Testis (tissue), 3 donors: ENCODE measurements around the gene FBXL12. TPM values are rescaled to one million over a fixed set of nuclear protein-coding genes. Genes with fewer than 3 reads are reported as not detected.

Experiments
- DNase-seq: peaks from one replicate; pipeline ENCODE4 v3.0.0-alpha.2; 2019
- H3K27ac ChIP-seq, 2 donors: fragments of 200-600 bp; sonication (generic); one replicate each; pipeline ENCODE4 v1.5.1; 2019
- H3K27me3 ChIP-seq: fragments of 200-600 bp; sonication (generic); one replicate; pipeline ENCODE4 v1.5.1; 2019
- H3K36me3 ChIP-seq: fragments of 200-600 bp; sonication (generic); one replicate; pipeline ENCODE4 v1.5.1; 2017; ENCODE audit warnings: low read depth; ENCODE audit errors: missing control alignments
- H3K4me1 ChIP-seq: fragments of 200-600 bp; sonication (generic); one replicate; pipeline ENCODE4 v1.5.1; 2019
- H3K4me3 ChIP-seq, 2 donors: fragments of 200-600 bp; sonication (generic); one replicate each; pipeline ENCODE4 v1.5.1; 2017 to 2019
- H3K9me3 ChIP-seq: fragments of 200-600 bp; sonication (generic); one replicate; pipeline ENCODE4 v1.5.1; 2017
- POLR2A ChIP-seq: fragments of 450-650 bp; IDR thresholded peaks from one replicate; pipeline ENCODE4 v1.6.1; 2017; ENCODE audit warnings: antibody characterized with exemption, mild to moderate bottlenecking, moderate library complexity
- WGBS, 2 donors: methylation state at CpG; one replicate each; pipeline ENCODE4 v1.1.5; 2018; 5-methylcytosine and 5-hydroxymethylcytosine counted together
- intact Hi-C: fragments of 100-400 bp; cut with DNase I; formaldehyde crosslinking; loops from one replicate; pipeline ENCODE4 v1.15.1; 2023; ENCODE audit warnings: low total_unique reads
- polyA plus RNA-seq: library from polyadenylated mRNA; stranded (reverse); fragments of 350-450 nt; fragmentation: Illumina TruSeq; extraction: RNeasy Lipid Tissue Mini Kit (QIAGEN cat#74804); gene quantifications from one replicate; pipeline ENCODE4 v1.2.3, GENCODE V29; 2014; ENCODE audit warnings: low read depth, low replicate concordance; ENCODE audit not compliant: insufficient read depth
- small RNA-seq, 2 donors: library from RNA; depleted of rRNA; stranded (forward); fragments of <200 nt; gene quantifications; one replicate each; pipeline ENCODE3, GENCODE V24; 2016
- total RNA-seq, 2 donors: library from RNA; depleted of rRNA; stranded (reverse); fragments of >200 nt; gene quantifications; one replicate each; pipeline ENCODE4 v1.2.3, GENCODE V29; 2016
- TF ChIP-seq, protein P1 (sequence below), 3 experiments: fragments of 450-650 bp in 2 of 3; fragments of 200-600 bp in 1 of 3; sonication (generic) in 1 of 3; IDR thresholded peaks; one replicate each; pipeline ENCODE4 v1.5.1; 2016 to 2019; ENCODE audit warnings: antibody characterized with exemption in 3 of 3, mild to moderate bottlenecking in 2 of 3, moderate library complexity in 1 of 3

FBXL12 gene
- total and polyA plus RNA-seq, 3 donors from 2014 or later: 24.7 to 42.6 (median 38.7) TPM

DNA sequence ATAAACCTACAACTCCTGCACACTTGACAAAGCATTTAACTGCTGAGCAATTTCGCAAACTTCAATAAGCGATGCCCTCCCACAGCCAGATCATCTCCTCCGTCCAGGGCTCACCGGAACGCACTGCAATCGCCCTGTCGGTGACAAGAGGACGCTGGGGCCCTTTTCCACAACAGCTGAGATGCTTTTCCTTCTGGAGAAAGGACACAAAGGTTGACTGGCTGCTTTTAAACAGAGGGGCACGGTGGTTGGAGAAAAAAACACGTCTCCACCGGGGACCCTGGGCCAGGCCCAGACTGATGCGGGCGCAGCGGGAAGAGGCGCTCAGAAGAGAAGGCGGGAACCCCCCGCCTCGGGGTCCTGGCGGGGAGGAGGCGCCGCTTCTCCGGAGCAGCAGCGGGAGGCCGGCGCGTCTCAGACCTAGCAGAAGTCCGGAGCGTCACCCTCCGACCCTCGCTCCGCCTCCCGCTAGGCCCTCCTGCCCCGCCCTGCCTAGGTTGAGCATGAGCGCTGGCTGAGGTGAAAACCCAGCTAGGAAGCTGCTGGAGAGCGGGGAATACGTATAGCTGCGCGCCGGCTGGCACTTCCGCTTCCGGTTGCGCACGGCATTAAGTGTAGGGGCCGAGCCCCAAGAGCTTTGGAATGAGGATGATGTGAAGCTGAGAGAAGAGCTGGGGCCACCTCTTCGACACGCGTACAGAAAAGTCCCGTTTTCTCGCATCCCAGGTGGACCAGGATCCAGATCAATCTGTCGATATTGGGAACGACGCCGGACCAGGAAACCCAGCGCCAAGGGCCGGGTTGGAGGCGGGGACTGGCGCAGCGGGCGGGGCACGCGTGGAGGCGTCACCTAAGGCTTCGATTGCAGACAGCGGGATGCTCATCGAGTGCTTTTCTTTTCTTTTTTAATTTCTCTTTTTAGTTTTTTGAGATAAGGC, 50.4 kb downstream of the FBXL12 start, which contains the start of gene ZNF846:
Gene ZNF846 (minus strand): TSS at position 564 of the 938 bp plus-strand sequence. CDS start 3,788 bp downstream, outside the sequence.
- no peaks in the 10 kb centered on the region for H3K27me3 ChIP-seq
- peak; percentile 95 for DNase-seq
- no peak for TF ChIP-seq POLR2A
- TF ChIP-seq, protein P1, sequence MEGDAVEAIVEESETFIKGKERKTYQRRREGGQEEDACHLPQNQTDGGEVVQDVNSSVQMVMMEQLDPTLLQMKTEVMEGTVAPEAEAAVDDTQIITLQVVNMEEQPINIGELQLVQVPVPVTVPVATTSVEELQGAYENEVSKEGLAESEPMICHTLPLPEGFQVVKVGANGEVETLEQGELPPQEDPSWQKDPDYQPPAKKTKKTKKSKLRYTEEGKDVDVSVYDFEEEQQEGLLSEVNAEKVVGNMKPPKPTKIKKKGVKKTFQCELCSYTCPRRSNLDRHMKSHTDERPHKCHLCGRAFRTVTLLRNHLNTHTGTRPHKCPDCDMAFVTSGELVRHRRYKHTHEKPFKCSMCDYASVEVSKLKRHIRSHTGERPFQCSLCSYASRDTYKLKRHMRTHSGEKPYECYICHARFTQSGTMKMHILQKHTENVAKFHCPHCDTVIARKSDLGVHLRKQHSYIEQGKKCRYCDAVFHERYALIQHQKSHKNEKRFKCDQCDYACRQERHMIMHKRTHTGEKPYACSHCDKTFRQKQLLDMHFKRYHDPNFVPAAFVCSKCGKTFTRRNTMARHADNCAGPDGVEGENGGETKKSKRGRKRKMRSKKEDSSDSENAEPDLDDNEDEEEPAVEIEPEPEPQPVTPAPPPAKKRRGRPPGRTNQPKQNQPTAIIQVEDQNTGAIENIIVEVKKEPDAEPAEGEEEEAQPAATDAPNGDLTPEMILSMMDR (IDR thresholded peaks at IDR 0.05): peak in 1 of 3 experiments; percentile 7
- H3K9me3 ChIP-seq: no peaks in the 10 kb centered on the region
- intact Hi-C loops: loop anchor here (10.0 kb wide), 1 partner anchor 144 kb away; the partner anchor contains the start of gene ZNF561
- H3K4me3 ChIP-seq: peak within 1 kb of the TSS; percentile 67 to 71
- no peaks in the 10 kb centered on the region for H3K4me1 ChIP-seq
- peak within 1 kb of the TSS; percentile 79 to 89 for H3K27ac ChIP-seq
- H3K36me3 ChIP-seq: no peaks in the 10 kb centered on the region
- WGBS, 2 donors: 1% methylated on average over 42 to 50 of the region's 65 CpGs

Small RNA genes lying within 50 kb of the gene (small RNA-seq; reads per million reads assigned to genes)
- gene RF00156: 0 reads per million in 2 donors

Other genes starting within 250 kb of the FBXL12 start
- 10 to 100 TPM; 20.8 to 26.4 TPM for gene ZNF121, start 234.6 kb downstream of the FBXL12 start, total RNA-seq
- gene ZNF121, start 234.6 kb downstream of the FBXL12 start, polyA plus RNA-seq: 4.1 TPM
- gene ZNF561, start 197.8 kb downstream of the FBXL12 start, total RNA-seq: 10 to 100 TPM; 19.3 to 37.7 TPM
- 16.9 TPM for gene ZNF561, start 197.8 kb downstream of the FBXL12 start, polyA plus RNA-seq
- gene ZNF562, start 144.0 kb downstream of the FBXL12 start, total RNA-seq: 10 to 100 TPM; 16.9 to 17.4 TPM
- 7.4 TPM for gene ZNF562, start 144.0 kb downstream of the FBXL12 start, polyA plus RNA-seq
- gene ZNF846, start 50.3 kb downstream of the FBXL12 start, total RNA-seq: 10 to 100 TPM; 48.1 to 50.5 TPM
- gene ZNF846, start 50.3 kb downstream of the FBXL12 start, polyA plus RNA-seq: 63.3 TPM
- 100 to 1,000 TPM; 418 to 540 TPM for gene UBL5, start 8.8 kb upstream of the FBXL12 start, total RNA-seq
- gene UBL5, start 8.8 kb upstream of the FBXL12 start, polyA plus RNA-seq: 491 TPM
- 100 to 1,000 TPM; 228 to 232 TPM for gene PIN1, start 16.2 kb upstream of the FBXL12 start, total RNA-seq
- gene PIN1, start 16.2 kb upstream of the FBXL12 start, polyA plus RNA-seq: 209 TPM
- gene OLFM2, start 117.4 kb upstream of the FBXL12 start, total RNA-seq: 10 to 100 TPM; 15.9 to 22.5 TPM
- gene OLFM2, start 117.4 kb upstream of the FBXL12 start, polyA plus RNA-seq: 27.0 TPM
- gene COL5A3, start 191.4 kb upstream of the FBXL12 start, total RNA-seq: 1 to 10 TPM; 5.5 to 7.0 TPM
- gene COL5A3, start 191.4 kb upstream of the FBXL12 start, polyA plus RNA-seq: 7.6 TPM
- gene RDH8, start 194.4 kb upstream of the FBXL12 start, total RNA-seq: 1 to 10 TPM in 1 of 2 donors, not detected in 1; 1.7 TPM
- gene RDH8, start 194.4 kb upstream of the FBXL12 start, polyA plus RNA-seq: 3.7 TPM